ENCODE results near the gene TIMM13.

DNA sequence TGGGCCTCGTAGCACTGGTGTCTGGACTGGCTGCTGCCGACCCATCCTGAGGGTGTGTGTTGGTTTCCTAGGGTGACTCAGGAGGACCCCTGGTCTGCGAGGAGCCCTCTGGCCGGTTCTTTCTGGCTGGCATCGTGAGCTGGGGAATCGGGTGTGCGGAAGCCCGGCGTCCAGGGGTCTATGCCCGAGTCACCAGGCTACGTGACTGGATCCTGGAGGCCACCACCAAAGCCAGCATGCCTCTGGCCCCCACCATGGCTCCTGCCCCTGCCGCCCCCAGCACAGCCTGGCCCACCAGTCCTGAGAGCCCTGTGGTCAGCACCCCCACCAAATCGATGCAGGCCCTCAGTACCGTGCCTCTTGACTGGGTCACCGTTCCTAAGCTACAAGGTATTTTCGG lies 13.8 kb downstream of the TIMM13 start:
- no peak for TF ChIP-seq CBX5 (IDR thresholded peaks at IDR 0.05; ENCODE audit: borderline replicate concordance, low read depth)
- TF ChIP-seq NUFIP1 (IDR thresholded peaks at IDR 0.05; ENCODE audit: partially characterized antibody) = no peak
- no peak for TF ChIP-seq POLR2A (conservative IDR thresholded peaks at IDR 0.05)
- no peak for TF ChIP-seq SP2 (IDR thresholded peaks at IDR 0.05; ENCODE audit: extremely low read depth, low read depth, low read length, poor library complexity, severe bottlenecking)

Data from K562 (cell line).